Kidney (tissue), 14 donors: ENCODE results near the gene CFAP65. TPM values are rescaled to one million over a fixed set of nuclear protein-coding genes. Genes with fewer than 3 reads are reported as not detected.

Experiments
- DNase-seq, 5 donors: peaks; one replicate each; pipeline ENCODE4 v3.0.0-alpha.2; 2013 to 2020
- FAIRE-seq: peaks from 2 replicates; lab custom pipeline; 2012; peaks lifted over from hg19 to GRCh38; lab: Jason Lieb, UNC
- H3K27ac ChIP-seq, 2 donors: one replicate each; pipeline ENCODE4 v1.7.0; 2013; ENCODE audit warnings: low read depth in 2 of 2, low read length in 2 of 2, inconsistent platforms in 1 of 2
- H3K27me3 ChIP-seq: one replicate; pipeline ENCODE4 v1.7.1; 2013; ENCODE audit warnings: low read length, inconsistent platforms; ENCODE audit not compliant: control insufficient read depth, insufficient read depth
- H3K36me3 ChIP-seq, 3 donors: one replicate each; pipeline versions ENCODE4 v1.7.0 to v1.7.1; 2013; ENCODE audit warnings: low read length in 3 of 3, control low read depth in 1 of 3, inconsistent platforms in 1 of 3; ENCODE audit not compliant: insufficient read depth in 3 of 3, control insufficient read depth in 2 of 3
- H3K4me1 ChIP-seq, 3 donors: one replicate each; pipeline versions ENCODE4 v1.7.0 to v1.7.1; 2013; ENCODE audit warnings: low read length in 3 of 3, inconsistent platforms in 1 of 3, low read depth in 1 of 3; ENCODE audit not compliant: control insufficient read depth in 2 of 3, insufficient read depth in 2 of 3
- H3K4me3 ChIP-seq, 3 donors: one replicate each; pipeline versions ENCODE4 v1.7.0 to v1.8.1; 2013; ENCODE audit warnings: low read length in 3 of 3, control low read depth in 1 of 3, inconsistent platforms in 1 of 3
- H3K9ac ChIP-seq, 3 donors: one replicate each; pipeline versions ENCODE4 v1.7.0 to v1.7.1; 2013; ENCODE audit warnings: low read length in 3 of 3, control low read depth in 1 of 3, inconsistent platforms in 1 of 3
- H3K9me3 ChIP-seq, 3 donors: one replicate each; pipeline versions ENCODE4 v1.7.0 to v1.7.1; 2013; ENCODE audit warnings: low read length in 3 of 3, control low read depth in 1 of 3, inconsistent platforms in 1 of 3; ENCODE audit not compliant: control insufficient read depth in 2 of 3, insufficient read depth in 1 of 3
- intact Hi-C: fragments of 100-400 bp; cut with DNase I; formaldehyde crosslinking; loops from one replicate; pipeline ENCODE4 v1.11.1; 2022
- polyA plus RNA-seq: library from polyadenylated mRNA; stranded (reverse); fragments of 350-450 nt; fragmentation: Illumina TruSeq; extraction: RNeasy Lipid Tissue Mini Kit (QIAGEN cat#74804); gene quantifications from one replicate; pipeline ENCODE4 v1.2.3, GENCODE V29; 2014; ENCODE audit warnings: low read depth, low replicate concordance; ENCODE audit not compliant: insufficient read depth
- total RNA-seq: library from RNA; stranded (reverse); fragmentation: NEBNext Ultra II Directional; extraction: Animal tissue kit (Norgen Biotek cat#: 25700); gene quantifications from one replicate; pipeline ENCODE4 v1.2.1, GENCODE V29; 2021
- TF ChIP-seq, protein P1 (sequence below): IDR thresholded peaks from 3 replicates; pipeline ENCODE4 v1.5.1; 2012; ENCODE audit warnings: mild to moderate bottlenecking, moderate library complexity, borderline replicate concordance; ENCODE audit not compliant: insufficient read depth; ENCODE audit errors: extremely low read depth
- donor health status: control.
- donor health status: control.
- donor health status: control.
- donor health status: control.
- donor health status: control.
- donor health status: DM: yes; HTN: yes; CAD: no.
- donor health status: Normal renal cell carcinoma (clear cell type).

Gene CFAP65
- total and polyA plus RNA-seq, 2 donors from 2014 or later = 0.73 to 2.0 TPM

DNA sequence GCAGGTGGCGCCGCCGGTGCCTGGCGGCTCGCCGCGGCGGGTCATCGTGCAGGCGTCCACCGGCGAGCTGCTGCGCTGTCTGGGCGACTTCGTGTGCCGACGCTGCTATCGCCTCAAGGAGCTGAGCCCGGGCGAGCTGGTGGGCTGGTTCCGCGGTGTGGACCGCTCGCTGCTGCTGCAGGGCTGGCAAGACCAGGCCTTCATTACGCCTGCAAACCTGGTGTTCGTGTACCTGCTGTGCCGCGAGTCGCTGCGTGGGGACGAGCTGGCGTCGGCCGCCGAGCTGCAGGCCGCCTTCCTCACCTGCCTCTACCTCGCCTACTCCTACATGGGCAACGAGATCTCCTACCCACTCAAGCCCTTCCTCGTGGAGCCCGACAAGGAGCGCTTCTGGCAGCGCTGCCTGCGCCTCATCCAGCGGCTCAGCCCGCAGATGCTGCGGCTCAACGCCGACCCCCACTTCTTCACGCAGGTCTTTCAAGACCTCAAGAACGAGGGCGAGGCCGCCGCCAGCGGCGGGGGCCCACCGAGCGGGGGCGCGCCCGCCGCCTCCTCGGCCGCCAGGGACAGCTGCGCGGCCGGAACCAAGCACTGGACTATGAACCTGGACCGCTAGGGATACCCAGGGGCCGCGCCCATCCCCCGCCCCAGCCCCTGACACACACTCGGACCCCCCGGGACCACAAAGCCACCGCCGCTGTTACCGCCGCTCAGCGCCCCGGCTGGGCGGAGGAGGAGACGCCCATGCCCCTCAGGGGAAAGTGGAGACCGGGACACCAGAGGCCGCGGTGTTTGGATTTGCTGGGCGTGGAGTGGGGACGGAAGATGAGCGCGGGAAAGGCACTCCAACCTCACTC, 80.8 kb downstream of the CFAP65 start:
- intact Hi-C loops = no loop called here
- H3K27ac ChIP-seq = no peak overlapping the region
- no peaks in the 10 kb centered on the region for H3K36me3 ChIP-seq
- TF ChIP-seq, protein P1, sequence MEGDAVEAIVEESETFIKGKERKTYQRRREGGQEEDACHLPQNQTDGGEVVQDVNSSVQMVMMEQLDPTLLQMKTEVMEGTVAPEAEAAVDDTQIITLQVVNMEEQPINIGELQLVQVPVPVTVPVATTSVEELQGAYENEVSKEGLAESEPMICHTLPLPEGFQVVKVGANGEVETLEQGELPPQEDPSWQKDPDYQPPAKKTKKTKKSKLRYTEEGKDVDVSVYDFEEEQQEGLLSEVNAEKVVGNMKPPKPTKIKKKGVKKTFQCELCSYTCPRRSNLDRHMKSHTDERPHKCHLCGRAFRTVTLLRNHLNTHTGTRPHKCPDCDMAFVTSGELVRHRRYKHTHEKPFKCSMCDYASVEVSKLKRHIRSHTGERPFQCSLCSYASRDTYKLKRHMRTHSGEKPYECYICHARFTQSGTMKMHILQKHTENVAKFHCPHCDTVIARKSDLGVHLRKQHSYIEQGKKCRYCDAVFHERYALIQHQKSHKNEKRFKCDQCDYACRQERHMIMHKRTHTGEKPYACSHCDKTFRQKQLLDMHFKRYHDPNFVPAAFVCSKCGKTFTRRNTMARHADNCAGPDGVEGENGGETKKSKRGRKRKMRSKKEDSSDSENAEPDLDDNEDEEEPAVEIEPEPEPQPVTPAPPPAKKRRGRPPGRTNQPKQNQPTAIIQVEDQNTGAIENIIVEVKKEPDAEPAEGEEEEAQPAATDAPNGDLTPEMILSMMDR = no peak
- DNase-seq (peak in 2 of 5 donors; percentile 44 to 59), FAIRE-seq (no peak)
- H3K9ac ChIP-seq = no peak overlapping the region
- no peaks in the 10 kb centered on the region for H3K9me3 ChIP-seq
- no peak overlapping the region for H3K4me3 ChIP-seq
- H3K27me3 ChIP-seq = peaks cover 17% of the 10 kb centered on the region
- peaks cover 0 to 6% (median 0%) of the 10 kb centered on the region in 3 donors for H3K4me1 ChIP-seq

DNA sequence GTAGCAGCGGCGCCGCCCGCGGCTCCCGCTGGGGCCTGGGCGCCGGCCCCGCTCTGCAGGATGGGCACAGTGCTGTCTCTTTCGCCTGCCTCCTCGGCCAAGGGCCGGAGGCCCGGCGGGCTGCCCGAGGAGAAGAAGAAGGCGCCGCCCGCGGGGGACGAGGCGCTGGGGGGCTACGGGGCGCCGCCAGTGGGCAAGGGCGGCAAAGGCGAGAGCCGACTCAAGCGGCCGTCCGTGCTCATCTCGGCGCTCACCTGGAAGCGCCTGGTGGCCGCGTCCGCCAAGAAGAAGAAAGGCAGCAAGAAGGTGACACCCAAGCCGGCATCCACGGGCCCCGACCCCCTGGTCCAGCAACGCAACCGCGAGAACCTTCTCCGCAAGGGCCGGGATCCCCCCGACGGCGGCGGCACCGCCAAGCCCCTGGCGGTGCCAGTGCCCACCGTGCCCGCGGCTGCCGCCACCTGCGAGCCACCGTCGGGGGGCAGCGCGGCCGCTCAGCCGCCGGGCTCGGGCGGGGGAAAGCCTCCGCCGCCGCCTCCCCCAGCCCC, 81.5 kb downstream of the CFAP65 start:
- H3K4me1 ChIP-seq = peaks cover 0 to 6% (median 0%) of the 10 kb centered on the region in 3 donors
- no peak overlapping the region for H3K27ac ChIP-seq
- peak in 2 of 5 donors; percentile 49 to 60 for DNase-seq
- no peak for FAIRE-seq
- H3K9ac ChIP-seq = no peak overlapping the region
- no peaks in the 10 kb centered on the region for H3K9me3 ChIP-seq
- peaks cover 17% of the 10 kb centered on the region for H3K27me3 ChIP-seq
- no peak overlapping the region for H3K4me3 ChIP-seq
- intact Hi-C loops = no loop called here
- TF ChIP-seq, protein P1 = no peak
- H3K36me3 ChIP-seq = no peaks in the 10 kb centered on the region

DNA sequence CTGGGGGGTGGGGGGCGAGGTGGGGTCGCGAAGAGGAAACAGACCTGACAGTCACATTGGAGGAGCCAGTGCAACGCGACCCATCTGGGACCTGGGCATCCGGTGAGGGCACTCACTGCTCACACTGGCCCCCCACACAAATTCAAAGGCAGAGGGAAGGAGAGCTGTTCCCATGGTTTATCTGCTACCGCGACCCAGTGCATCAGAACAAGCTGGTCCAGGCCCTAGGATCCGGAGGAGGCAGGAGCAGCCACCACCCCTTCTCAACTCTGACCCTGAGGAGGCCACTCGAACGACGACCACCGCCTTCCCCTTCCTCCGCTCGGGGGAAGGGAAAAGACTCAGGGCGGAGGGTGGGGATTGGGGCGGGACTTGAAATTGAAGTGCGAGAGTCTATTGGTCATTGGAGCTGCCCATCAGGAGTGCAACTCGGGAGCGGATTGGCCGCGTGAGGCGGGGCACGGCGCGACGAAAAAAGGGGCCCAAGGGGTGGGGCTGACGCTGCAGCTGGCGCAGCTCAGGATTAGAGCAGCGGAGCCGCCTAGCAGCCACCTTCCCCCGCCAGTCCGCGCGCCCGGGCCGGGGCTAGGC, 82.1 kb downstream of the CFAP65 start, which contains the start of gene CDK5R2:
Gene CDK5R2 (plus strand): TSS at position 526 of the 591 bp plus-strand sequence. CDS start 155 bp downstream, outside the sequence.
- H3K9ac ChIP-seq = no peak within 1 kb of the TSS
- FAIRE-seq = no peak
- H3K27ac ChIP-seq = no peak within 1 kb of the TSS

More for the DNA sequence above, 82.1 kb downstream of the CFAP65 start, which contains the start of gene CDK5R2:
- no peaks in the 10 kb centered on the region for H3K9me3 ChIP-seq
- TF ChIP-seq, protein P1 = no peak
- peak within 1 kb of the TSS in 1 of 3 donors; percentile 41 for H3K4me3 ChIP-seq
- DNase-seq = peak; percentile 90 to 94 (median 93)
- peaks cover 0 to 6% (median 0%) of the 10 kb centered on the region in 3 donors for H3K4me1 ChIP-seq
- intact Hi-C loops = no loop called here
- no peaks in the 10 kb centered on the region for H3K36me3 ChIP-seq
- peaks cover 17% of the 10 kb centered on the region for H3K27me3 ChIP-seq
